ENCODE results near the gene CRB3.

CRB3 gene

DNA sequence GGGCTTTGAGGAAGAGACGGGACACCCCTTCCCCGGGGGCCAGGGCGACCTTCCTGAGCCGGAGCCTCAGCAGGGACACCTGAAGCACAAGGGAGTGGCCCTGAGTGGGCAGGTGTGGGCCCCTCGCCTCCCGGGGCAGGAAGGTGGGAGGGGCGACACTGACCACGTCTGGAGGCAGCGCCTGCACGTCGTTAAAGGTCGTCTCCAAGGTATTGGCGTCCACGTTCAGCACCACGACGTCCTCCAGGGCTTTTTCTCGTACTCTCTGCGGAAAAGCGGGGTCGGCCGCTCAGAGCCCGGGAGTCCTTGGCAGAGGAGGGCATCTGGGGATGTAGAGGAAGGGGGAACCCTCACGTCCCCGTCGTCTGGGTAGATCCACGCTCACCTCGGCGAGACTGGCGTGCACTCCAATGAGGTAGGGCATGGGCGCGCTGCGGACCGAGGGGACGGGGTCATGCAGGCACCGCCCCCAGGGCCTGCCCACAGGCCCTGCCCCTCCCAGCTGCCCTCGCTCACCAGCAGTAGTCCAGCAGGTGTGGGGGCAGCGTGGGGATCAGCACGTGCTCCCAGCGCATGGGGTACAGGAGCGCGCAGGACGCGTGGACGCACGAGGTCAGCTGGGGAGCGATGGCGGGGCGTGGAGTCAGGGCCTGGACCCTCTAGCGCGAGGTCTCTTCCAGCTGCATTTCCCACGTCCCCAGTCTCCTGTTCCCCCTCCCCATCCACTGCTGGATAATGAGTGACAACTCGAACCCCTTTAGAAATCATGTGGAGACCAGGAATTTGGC, 11.4 kb downstream of the CRB3 start:
- Histone ChIP-seq H3K27ac (ENCODE audit: low read length) (no peak overlapping the region), H3K4me1 (ENCODE audit: insufficient read depth, low read length) (no peaks in the 10 kb centered on the region; the same call in 1 of the 2 replicates), H3K9ac (ENCODE audit: low read depth, low read length) (peak overlapping the region; percentile 42; the same call in 1 of the 2 replicates), H3K9me3 (ENCODE audit: insufficient read depth, low read depth, low read length) (no peaks in the 10 kb centered on the region), H3K4me3 (ENCODE audit: low read length) (peak overlapping the region; percentile 89), H3K27me3 (ENCODE audit: insufficient read depth, low read length) (peaks cover 29% of the 10 kb centered on the region), H3K36me3 (ENCODE audit: insufficient read depth, low read depth, low read length) (no peaks in the 10 kb centered on the region)

- Histone ChIP-seq H3K4me3 (ENCODE audit: low read length) (peak overlapping the region; percentile 89), H3K9me3 (ENCODE audit: insufficient read depth, low read depth, low read length) (no peaks in the 10 kb centered on the region), H3K27me3 (ENCODE audit: insufficient read depth, low read length) (peaks cover 29% of the 10 kb centered on the region), H3K27ac (ENCODE audit: low read length) (no peak overlapping the region), H3K4me1 (ENCODE audit: insufficient read depth, low read length) (no peaks in the 10 kb centered on the region; the same call in 1 of the 2 replicates), H3K36me3 (ENCODE audit: insufficient read depth, low read depth, low read length) (no peaks in the 10 kb centered on the region), H3K9ac (ENCODE audit: low read depth, low read length) (peak overlapping the region; percentile 58; the same call in 1 of the 2 replicates)
Observed at GRCh38 chr19:6476155-6476895, 12.3 kb downstream of the CRB3 start.

- no peaks in the 10 kb centered on the region; the same call in 1 of the 2 replicates for H3K4me1 ChIP-seq (ENCODE audit: insufficient read depth, low read length)
- H3K9me3 ChIP-seq (ENCODE audit: insufficient read depth, low read depth, low read length) = no peaks in the 10 kb centered on the region
- no peak overlapping the region; the same call in 1 of the 2 replicates for H3K9ac ChIP-seq (ENCODE audit: low read depth, low read length)
- H3K27me3 ChIP-seq (ENCODE audit: insufficient read depth, low read length) = peaks cover 29% of the 10 kb centered on the region
- H3K4me3 ChIP-seq (ENCODE audit: low read length) = peak overlapping the region; percentile 89
- no peak overlapping the region for H3K27ac ChIP-seq (ENCODE audit: low read length)
- no peaks in the 10 kb centered on the region for H3K36me3 ChIP-seq (ENCODE audit: insufficient read depth, low read depth, low read length)
Observed at GRCh38 chr19:6476896-6477431, 12.9 kb downstream of the CRB3 start.

- H3K9me3 ChIP-seq (ENCODE audit: insufficient read depth, low read depth, low read length) = no peaks in the 10 kb centered on the region
- H3K4me3 ChIP-seq (ENCODE audit: low read length) = no peak overlapping the region
- H3K9ac ChIP-seq (ENCODE audit: low read depth, low read length) = no peak overlapping the region
- peaks cover 29% of the 10 kb centered on the region for H3K27me3 ChIP-seq (ENCODE audit: insufficient read depth, low read length)
- H3K27ac ChIP-seq (ENCODE audit: low read length) = no peak overlapping the region
- no peaks in the 10 kb centered on the region for H3K36me3 ChIP-seq (ENCODE audit: insufficient read depth, low read depth, low read length)
- H3K4me1 ChIP-seq (ENCODE audit: insufficient read depth, low read length) = no peaks in the 10 kb centered on the region; the same call in 1 of the 2 replicates
Observed at GRCh38 chr19:6478815-6479214, 14.7 kb downstream of the CRB3 start.

GRCh38 chr19:6479836-6480398, 15.8 kb downstream of the CRB3 start:
- H3K9ac ChIP-seq (ENCODE audit: low read depth, low read length) = no peak overlapping the region
- no peaks in the 10 kb centered on the region for H3K36me3 ChIP-seq (ENCODE audit: insufficient read depth, low read depth, low read length)
- H3K9me3 ChIP-seq (ENCODE audit: insufficient read depth, low read depth, low read length) = no peaks in the 10 kb centered on the region
- H3K4me1 ChIP-seq (ENCODE audit: insufficient read depth, low read length) = no peaks in the 10 kb centered on the region; the same call in 1 of the 2 replicates
- peaks cover 18% of the 10 kb centered on the region for H3K27me3 ChIP-seq (ENCODE audit: insufficient read depth, low read length)
- H3K27ac ChIP-seq (ENCODE audit: low read length) = no peak overlapping the region
- H3K4me3 ChIP-seq (ENCODE audit: low read length) = no peak overlapping the region

DNA sequence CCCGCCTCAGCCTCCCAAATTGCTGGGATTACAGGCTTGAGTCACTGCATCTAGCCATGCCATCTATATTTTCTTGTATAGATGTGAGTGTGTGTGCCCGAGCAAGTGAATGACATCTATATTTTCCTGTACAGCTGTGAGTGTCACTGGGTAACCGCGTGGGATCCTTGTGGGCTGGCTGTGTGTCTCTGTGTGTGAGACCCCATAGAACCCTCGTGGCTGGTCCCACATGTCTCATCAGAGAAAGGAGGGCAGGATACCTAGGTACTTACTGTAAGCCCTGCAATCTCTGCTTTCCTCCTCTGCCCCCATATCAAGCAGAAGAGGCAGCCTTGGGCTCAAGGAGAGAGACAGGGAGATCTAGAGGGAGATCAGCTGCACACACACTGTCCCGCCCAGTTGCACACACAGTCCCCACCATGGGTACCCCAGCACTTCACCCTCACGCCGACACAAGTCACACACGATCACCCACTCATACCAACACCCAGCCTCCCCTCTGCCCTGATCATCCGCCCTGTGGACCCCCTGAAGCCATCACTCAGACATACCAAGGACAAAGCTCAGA, 16.9 kb downstream of the CRB3 start:
- Histone ChIP-seq H3K27me3 (ENCODE audit: insufficient read depth, low read length) (peaks cover 8% of the 10 kb centered on the region), H3K27ac (ENCODE audit: low read length) (no peak overlapping the region), H3K4me1 (ENCODE audit: insufficient read depth, low read length) (no peaks in the 10 kb centered on the region; the same call in 1 of the 2 replicates), H3K4me3 (ENCODE audit: low read length) (no peak overlapping the region), H3K9ac (ENCODE audit: low read depth, low read length) (no peak overlapping the region), H3K36me3 (ENCODE audit: insufficient read depth, low read depth, low read length) (no peaks in the 10 kb centered on the region), H3K9me3 (ENCODE audit: insufficient read depth, low read depth, low read length) (no peaks in the 10 kb centered on the region)

DNA sequence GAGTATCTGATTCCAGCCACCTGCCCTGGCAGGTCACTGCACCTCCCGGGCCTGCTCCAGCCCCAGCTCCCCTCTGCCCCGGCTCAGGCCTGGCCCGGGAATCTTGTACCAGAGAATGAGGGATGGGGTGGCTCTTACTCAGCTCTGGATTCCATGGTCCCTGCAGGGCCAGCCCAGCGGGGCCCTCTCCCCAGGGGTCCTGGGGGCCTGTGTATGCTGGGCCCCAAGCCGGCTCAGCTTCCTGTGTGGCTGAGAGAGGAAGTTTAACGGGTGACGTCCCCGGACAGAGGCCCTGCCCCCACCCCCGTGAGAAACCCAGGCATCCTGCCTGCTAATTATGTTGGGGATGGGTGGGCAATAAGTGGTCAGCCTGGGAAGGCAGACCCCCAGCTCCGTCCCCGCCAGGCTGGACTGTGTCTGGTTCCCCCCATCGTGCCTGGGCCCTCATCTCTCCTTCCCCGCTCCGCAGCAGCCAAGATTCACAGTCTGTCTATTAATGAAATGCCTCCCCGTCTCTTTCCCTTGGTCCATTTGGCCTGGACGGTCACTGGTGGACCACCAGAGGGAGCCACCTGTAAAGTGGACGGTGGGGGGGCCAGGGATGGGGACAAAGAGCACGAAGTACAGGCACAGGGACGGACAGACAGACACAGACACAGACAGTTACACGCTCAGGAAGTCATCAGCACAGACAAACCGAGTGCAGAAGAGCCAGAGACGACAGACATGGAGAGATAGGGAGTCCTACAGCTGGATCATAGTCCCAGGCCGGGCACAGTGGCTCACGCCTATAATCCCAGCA, 17.7 kb downstream of the CRB3 start, which contains the start of gene DENND1C:
Gene DENND1C, minus strand, starts transcription at position 247 of the 802 bp plus-strand sequence. Its CDS starts 92 bp downstream, at position 155.
- Histone ChIP-seq H3K4me3 (ENCODE audit: low read length) (no peak within 1 kb of the TSS), H3K27me3 (ENCODE audit: insufficient read depth, low read length) (peaks cover 5% of the 10 kb centered on the region), H3K36me3 (ENCODE audit: insufficient read depth, low read depth, low read length) (no peaks in the 10 kb centered on the region), H3K9me3 (ENCODE audit: insufficient read depth, low read depth, low read length) (no peaks in the 10 kb centered on the region), H3K9ac (ENCODE audit: low read depth, low read length) (no peak within 1 kb of the TSS), H3K4me1 (ENCODE audit: insufficient read depth, low read length) (no peaks in the 10 kb centered on the region; the same call in 1 of the 2 replicates), H3K27ac (ENCODE audit: low read length) (no peak within 1 kb of the TSS)

DNA sequence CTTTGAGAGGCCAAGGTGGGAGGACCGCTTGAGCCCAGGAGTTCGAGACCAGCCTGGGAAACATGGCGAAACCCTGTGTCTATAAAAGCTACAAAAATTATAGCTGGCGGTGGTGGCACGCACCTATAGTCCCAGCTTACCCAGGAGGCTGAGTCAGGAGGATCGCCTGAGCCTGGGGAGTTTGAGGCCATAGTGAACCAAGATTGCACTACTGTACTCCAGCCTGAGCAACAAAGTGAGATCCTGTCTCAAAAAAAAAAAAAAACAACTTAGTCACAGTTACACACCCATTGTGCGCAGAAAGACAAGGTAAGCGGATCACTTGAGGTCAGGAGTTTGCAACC, 18.2 kb downstream of the CRB3 start:
- Histone ChIP-seq H3K36me3 (ENCODE audit: insufficient read depth, low read depth, low read length) (no peaks in the 10 kb centered on the region), H3K4me1 (ENCODE audit: insufficient read depth, low read length) (no peaks in the 10 kb centered on the region; the same call in 1 of the 2 replicates), H3K4me3 (ENCODE audit: low read length) (no peak overlapping the region), H3K9ac (ENCODE audit: low read depth, low read length) (no peak overlapping the region), H3K27me3 (ENCODE audit: insufficient read depth, low read length) (no peaks in the 10 kb centered on the region; the same call in 1 of the 2 replicates), H3K27ac (ENCODE audit: low read length) (no peak overlapping the region), H3K9me3 (ENCODE audit: insufficient read depth, low read depth, low read length) (no peaks in the 10 kb centered on the region)

DNA sequence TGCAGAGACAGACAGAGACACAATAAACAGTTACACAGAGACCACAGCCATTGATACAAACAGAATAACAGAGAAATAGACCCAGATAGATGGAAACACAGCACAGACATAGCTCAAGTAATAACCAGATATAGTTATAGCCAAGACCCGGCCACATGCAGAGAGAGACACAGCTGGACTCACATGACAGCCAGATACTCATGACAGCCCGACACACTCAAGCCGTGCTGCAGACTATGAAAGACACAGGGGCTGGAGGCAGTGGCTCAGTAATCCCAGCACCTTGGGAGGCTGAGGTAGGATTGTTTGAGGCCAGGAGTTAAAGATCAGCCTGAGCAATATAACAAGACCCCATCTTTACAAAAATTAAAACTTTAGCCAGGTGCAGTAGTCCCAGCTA, 19.2 kb downstream of the CRB3 start:
- H3K27me3 ChIP-seq (ENCODE audit: insufficient read depth, low read length) = no peaks in the 10 kb centered on the region
- H3K4me3 ChIP-seq (ENCODE audit: low read length) = no peak overlapping the region
- no peak overlapping the region for H3K9ac ChIP-seq (ENCODE audit: low read depth, low read length)
- no peak overlapping the region for H3K27ac ChIP-seq (ENCODE audit: low read length)
- H3K9me3 ChIP-seq (ENCODE audit: insufficient read depth, low read depth, low read length) = no peaks in the 10 kb centered on the region
- no peaks in the 10 kb centered on the region; the same call in 1 of the 2 replicates for H3K4me1 ChIP-seq (ENCODE audit: insufficient read depth, low read length)
- H3K36me3 ChIP-seq (ENCODE audit: insufficient read depth, low read depth, low read length) = no peaks in the 10 kb centered on the region

DNA sequence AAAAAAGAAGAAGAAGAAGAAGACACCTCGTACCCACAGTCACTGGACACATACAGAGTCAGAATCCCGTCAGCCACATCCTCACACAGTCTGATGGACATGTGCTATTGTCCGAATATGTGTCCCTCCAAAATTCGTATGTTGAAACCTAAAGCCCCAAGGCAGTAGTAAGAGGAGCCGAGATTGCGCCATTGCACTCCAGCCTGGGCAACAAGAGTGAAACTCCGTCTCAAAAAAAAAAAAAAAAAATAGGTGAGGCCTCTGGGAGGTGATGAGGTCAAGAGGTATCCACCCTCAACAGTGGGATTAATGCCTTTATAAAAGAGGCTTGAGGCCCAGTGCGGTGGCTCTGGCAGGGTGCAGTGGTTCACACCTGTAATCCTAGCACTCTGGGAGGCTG, 20.2 kb downstream of the CRB3 start:
- H3K27ac ChIP-seq (ENCODE audit: low read length) = no peak overlapping the region
- H3K36me3 ChIP-seq (ENCODE audit: insufficient read depth, low read depth, low read length) = no peaks in the 10 kb centered on the region
- no peaks in the 10 kb centered on the region; the same call in 1 of the 2 replicates for H3K4me1 ChIP-seq (ENCODE audit: insufficient read depth, low read length)
- no peaks in the 10 kb centered on the region for H3K9me3 ChIP-seq (ENCODE audit: insufficient read depth, low read depth, low read length)
- no peaks in the 10 kb centered on the region for H3K27me3 ChIP-seq (ENCODE audit: insufficient read depth, low read length)
- no peak overlapping the region for H3K4me3 ChIP-seq (ENCODE audit: low read length)
- no peak overlapping the region for H3K9ac ChIP-seq (ENCODE audit: low read depth, low read length)

Measured in iPS-20b (cell line).